Type B pancreatic cell (in vitro differentiated cells): ENCODE results near the gene APOL6. TPM values are rescaled to one million over a fixed set of nuclear protein-coding genes. Genes with fewer than 3 reads are reported as not detected.

Source experiments
- DNase-seq: peaks from one replicate; pipeline ENCODE4 v3.0.0; 2021; ENCODE audit warnings: mixed read lengths; ENCODE audit not compliant: unreplicated experiment; ENCODE audit errors: extremely low spot score
- H3K27ac Mint-ChIP-seq: 2 replicates; pipeline ENCODE4 v1.8.0; 2021; ENCODE audit warnings: mild to moderate bottlenecking, mixed read lengths
- H3K27me3 Mint-ChIP-seq: 2 replicates; pipeline ENCODE4 v1.8.0; 2021; ENCODE audit warnings: mixed read lengths
- H3K36me3 Mint-ChIP-seq: 2 replicates; pipeline ENCODE4 v1.8.0; 2021; ENCODE audit warnings: mixed read lengths
- H3K4me1 Mint-ChIP-seq: one replicate; pipeline ENCODE4 v1.8.0; 2021; ENCODE audit warnings: mixed read lengths; ENCODE audit not compliant: unreplicated experiment
- H3K4me3 Mint-ChIP-seq: 2 replicates; pipeline ENCODE4 v1.8.0; 2021; ENCODE audit warnings: mild to moderate bottlenecking, mixed read lengths
- H3K9me3 Mint-ChIP-seq: 2 replicates; pipeline ENCODE4 v1.8.0; 2021; ENCODE audit warnings: mixed read lengths
- total RNA-seq: library from RNA; stranded (reverse); gene quantifications from 2 replicates; pipeline ENCODE4 v1.2.1, GENCODE V29; 2021; ENCODE audit warnings: low replicate concordance
- TF ChIP-seq, protein P1 (sequence below): fragments of 200-600 bp; sonication (generic); conservative IDR thresholded peaks from 2 replicates; pipeline ENCODE4 v1.5.0; 2021; ENCODE audit warnings: antibody characterized with exemption, mild to moderate bottlenecking

Gene APOL6
- total RNA-seq, 1 donor from 2014 or later = 9.0 TPM

- H3K9me3 Mint-ChIP-seq = no peaks in the 10 kb centered on the region
- DNase-seq = no peak
- no peaks in the 10 kb centered on the region for H3K36me3 Mint-ChIP-seq
- H3K4me1 Mint-ChIP-seq = no peaks in the 10 kb centered on the region
- peaks cover 10% of the 10 kb centered on the region for H3K27me3 Mint-ChIP-seq
- no peak overlapping the region for H3K27ac Mint-ChIP-seq
- H3K4me3 Mint-ChIP-seq = no peak overlapping the region
- TF ChIP-seq, protein P1, sequence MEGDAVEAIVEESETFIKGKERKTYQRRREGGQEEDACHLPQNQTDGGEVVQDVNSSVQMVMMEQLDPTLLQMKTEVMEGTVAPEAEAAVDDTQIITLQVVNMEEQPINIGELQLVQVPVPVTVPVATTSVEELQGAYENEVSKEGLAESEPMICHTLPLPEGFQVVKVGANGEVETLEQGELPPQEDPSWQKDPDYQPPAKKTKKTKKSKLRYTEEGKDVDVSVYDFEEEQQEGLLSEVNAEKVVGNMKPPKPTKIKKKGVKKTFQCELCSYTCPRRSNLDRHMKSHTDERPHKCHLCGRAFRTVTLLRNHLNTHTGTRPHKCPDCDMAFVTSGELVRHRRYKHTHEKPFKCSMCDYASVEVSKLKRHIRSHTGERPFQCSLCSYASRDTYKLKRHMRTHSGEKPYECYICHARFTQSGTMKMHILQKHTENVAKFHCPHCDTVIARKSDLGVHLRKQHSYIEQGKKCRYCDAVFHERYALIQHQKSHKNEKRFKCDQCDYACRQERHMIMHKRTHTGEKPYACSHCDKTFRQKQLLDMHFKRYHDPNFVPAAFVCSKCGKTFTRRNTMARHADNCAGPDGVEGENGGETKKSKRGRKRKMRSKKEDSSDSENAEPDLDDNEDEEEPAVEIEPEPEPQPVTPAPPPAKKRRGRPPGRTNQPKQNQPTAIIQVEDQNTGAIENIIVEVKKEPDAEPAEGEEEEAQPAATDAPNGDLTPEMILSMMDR = no peak
Measured at GRCh38 chr22:35705141-35705540, 56.9 kb downstream of the APOL6 start.

DNA sequence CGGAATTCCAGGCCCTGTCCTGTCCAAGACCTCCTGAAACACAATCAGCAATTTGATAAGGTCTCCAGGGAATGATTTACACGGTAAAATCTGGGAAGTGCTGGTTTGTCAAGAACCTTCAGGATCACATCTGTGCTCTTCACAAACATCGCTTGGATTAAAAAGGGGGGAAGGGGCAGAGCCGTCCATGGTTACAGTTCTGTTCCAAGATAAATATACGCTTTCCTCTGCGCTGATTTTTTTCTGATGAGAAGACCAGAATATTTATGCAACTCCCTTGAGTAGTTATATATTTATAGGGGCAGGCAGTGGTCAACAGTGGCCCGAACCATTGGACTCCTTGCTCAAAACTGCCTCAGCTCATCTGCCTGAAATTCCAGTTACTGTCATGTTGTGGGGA, 60.2 kb downstream of the APOL6 start:
- H3K9me3 Mint-ChIP-seq = peaks cover 7% of the 10 kb centered on the region
- no peaks in the 10 kb centered on the region for H3K36me3 Mint-ChIP-seq
- H3K4me1 Mint-ChIP-seq = no peaks in the 10 kb centered on the region
- no peak overlapping the region for H3K4me3 Mint-ChIP-seq
- H3K27ac Mint-ChIP-seq = no peak overlapping the region
- DNase-seq = no peak
- TF ChIP-seq, protein P1 = no peak
- no peaks in the 10 kb centered on the region for H3K27me3 Mint-ChIP-seq

DNA sequence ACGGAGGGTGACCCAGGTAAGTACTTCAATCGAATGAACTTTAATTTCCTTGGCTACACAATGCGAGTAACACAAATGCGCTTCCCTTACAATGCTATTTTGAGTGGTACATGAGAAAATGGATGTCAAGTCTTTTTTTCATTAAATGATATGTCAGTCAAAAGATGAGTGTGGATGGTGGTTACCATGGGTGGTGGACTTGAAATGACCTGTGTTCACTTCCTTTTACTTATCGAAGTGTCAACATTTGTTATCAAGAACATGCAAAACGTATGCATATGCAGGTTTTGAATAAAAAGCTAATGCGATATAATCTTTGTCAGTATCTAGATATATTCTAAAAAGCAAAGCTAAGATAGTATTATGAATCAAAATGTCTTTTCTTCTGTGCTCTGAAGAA, 60.7 kb downstream of the APOL6 start:
- Mint-ChIP-seq H3K27me3 (no peaks in the 10 kb centered on the region), H3K27ac (no peak overlapping the region), H3K4me3 (no peak overlapping the region), H3K36me3 (no peaks in the 10 kb centered on the region), H3K4me1 (no peaks in the 10 kb centered on the region), H3K9me3 (peaks cover 7% of the 10 kb centered on the region)
- no peak for DNase-seq
- TF ChIP-seq, protein P1 = no peak

GRCh38 chr22:35711336-35711735, 63.1 kb downstream of the APOL6 start:
- H3K9me3 Mint-ChIP-seq = peaks cover 7% of the 10 kb centered on the region
- no peaks in the 10 kb centered on the region for H3K27me3 Mint-ChIP-seq
- no peak overlapping the region for H3K4me3 Mint-ChIP-seq
- no peaks in the 10 kb centered on the region for H3K36me3 Mint-ChIP-seq
- H3K4me1 Mint-ChIP-seq = no peaks in the 10 kb centered on the region
- H3K27ac Mint-ChIP-seq = no peak overlapping the region
- no peak for DNase-seq
- TF ChIP-seq, protein P1 = no peak

GRCh38 chr22:35712672-35713071, 64.4 kb downstream of the APOL6 start:
- TF ChIP-seq, protein P1 = no peak
- no peaks in the 10 kb centered on the region for H3K36me3 Mint-ChIP-seq
- H3K27ac Mint-ChIP-seq = no peak overlapping the region
- no peaks in the 10 kb centered on the region for H3K27me3 Mint-ChIP-seq
- H3K4me1 Mint-ChIP-seq = no peaks in the 10 kb centered on the region
- H3K4me3 Mint-ChIP-seq = no peak overlapping the region
- no peak for DNase-seq
- peaks cover 7% of the 10 kb centered on the region for H3K9me3 Mint-ChIP-seq

DNA sequence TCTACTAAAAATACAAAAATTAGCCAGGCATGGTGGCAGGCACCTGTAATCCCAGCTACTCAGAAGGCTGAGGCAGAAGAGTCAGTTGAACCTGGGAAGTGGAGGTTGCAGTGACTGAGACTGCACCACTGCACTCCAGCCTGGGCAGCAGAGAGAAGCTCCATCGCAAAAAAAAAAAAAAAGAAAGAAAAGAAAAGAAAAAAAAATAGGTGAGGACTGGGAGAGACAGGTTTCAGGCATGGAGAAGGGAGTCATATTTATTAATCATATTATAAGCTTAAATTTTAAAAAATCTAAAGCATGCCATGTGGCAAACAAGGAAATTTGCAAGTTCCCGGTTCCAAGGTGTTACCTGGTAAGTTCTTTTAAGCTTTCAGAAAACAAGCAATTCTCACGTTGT, 69.3 kb downstream of the APOL6 start, which contains the start of gene APOL5:
TSS of gene APOL5 (plus strand) at position 301 of the 400 bp plus-strand sequence. CDS start at position 301, 0 bp downstream.
- no peaks in the 10 kb centered on the region for H3K36me3 Mint-ChIP-seq
- H3K9me3 Mint-ChIP-seq = peaks cover 6% of the 10 kb centered on the region

More for the DNA sequence above, 69.3 kb downstream of the APOL6 start, which contains the start of gene APOL5:
- TF ChIP-seq, protein P1 = no peak
- H3K4me3 Mint-ChIP-seq = no peak within 1 kb of the TSS
- H3K4me1 Mint-ChIP-seq = no peaks in the 10 kb centered on the region
- DNase-seq = no peak
- no peak within 1 kb of the TSS for H3K27ac Mint-ChIP-seq
- no peaks in the 10 kb centered on the region for H3K27me3 Mint-ChIP-seq
